Measurements from ENCODE around the gene USH1G.
"Not testable (repeated sequence)": the region's sequence is repeated elsewhere in the genome, so short reads cannot be mapped to it uniquely, and the experiment has no call there.

USH1G gene

DNA sequence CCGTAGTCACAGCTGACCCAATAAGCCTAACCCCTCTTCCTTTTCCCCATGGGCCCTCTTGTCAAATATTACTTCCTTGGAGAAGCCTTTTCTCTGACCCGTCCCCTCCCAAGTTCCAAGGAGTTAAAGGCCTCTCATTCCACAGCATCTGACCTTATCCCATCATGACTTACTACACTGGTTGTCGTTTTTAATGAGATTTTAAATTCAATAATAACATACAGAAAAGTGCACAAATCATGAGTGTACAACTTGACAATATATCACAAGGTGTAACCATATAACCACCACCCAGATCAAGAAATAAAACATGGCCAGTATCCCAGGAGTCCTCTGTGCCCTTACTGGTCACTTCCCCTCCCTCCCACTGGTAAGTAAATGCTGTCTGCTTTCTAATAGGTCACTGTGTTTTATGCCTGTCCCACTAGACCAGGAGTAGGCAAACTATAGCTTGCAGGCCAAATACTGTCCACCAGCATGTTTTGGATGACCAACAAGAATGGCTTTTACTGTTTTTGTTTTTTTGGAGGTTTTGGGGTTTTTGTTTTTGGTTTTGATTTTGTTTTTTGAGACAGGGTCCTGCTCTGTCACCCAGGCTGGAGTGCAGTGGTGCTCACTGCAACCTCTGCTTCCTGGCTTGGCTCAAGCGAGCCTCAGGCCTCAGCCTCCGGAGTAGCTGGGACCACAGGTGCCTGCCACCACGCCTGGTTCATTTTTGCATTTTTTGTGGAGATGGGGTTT is 49.0 kb downstream of the USH1G start:
- no peak for DNase-seq (ENCODE audit: low read depth, low spot score)
- peak overlapping the region; percentile 84 for H3K4me3 ChIP-seq (ENCODE audit: low read depth, low read length)
- TF ChIP-seq, protein P1, sequence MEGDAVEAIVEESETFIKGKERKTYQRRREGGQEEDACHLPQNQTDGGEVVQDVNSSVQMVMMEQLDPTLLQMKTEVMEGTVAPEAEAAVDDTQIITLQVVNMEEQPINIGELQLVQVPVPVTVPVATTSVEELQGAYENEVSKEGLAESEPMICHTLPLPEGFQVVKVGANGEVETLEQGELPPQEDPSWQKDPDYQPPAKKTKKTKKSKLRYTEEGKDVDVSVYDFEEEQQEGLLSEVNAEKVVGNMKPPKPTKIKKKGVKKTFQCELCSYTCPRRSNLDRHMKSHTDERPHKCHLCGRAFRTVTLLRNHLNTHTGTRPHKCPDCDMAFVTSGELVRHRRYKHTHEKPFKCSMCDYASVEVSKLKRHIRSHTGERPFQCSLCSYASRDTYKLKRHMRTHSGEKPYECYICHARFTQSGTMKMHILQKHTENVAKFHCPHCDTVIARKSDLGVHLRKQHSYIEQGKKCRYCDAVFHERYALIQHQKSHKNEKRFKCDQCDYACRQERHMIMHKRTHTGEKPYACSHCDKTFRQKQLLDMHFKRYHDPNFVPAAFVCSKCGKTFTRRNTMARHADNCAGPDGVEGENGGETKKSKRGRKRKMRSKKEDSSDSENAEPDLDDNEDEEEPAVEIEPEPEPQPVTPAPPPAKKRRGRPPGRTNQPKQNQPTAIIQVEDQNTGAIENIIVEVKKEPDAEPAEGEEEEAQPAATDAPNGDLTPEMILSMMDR (IDR thresholded peaks at IDR 0.05; ENCODE audit: low read depth, low read length) = no peak
- in situ Hi-C loops (cut with HindIII; ENCODE audit: low sequenced_read_pairs) = no loop called here

DNA sequence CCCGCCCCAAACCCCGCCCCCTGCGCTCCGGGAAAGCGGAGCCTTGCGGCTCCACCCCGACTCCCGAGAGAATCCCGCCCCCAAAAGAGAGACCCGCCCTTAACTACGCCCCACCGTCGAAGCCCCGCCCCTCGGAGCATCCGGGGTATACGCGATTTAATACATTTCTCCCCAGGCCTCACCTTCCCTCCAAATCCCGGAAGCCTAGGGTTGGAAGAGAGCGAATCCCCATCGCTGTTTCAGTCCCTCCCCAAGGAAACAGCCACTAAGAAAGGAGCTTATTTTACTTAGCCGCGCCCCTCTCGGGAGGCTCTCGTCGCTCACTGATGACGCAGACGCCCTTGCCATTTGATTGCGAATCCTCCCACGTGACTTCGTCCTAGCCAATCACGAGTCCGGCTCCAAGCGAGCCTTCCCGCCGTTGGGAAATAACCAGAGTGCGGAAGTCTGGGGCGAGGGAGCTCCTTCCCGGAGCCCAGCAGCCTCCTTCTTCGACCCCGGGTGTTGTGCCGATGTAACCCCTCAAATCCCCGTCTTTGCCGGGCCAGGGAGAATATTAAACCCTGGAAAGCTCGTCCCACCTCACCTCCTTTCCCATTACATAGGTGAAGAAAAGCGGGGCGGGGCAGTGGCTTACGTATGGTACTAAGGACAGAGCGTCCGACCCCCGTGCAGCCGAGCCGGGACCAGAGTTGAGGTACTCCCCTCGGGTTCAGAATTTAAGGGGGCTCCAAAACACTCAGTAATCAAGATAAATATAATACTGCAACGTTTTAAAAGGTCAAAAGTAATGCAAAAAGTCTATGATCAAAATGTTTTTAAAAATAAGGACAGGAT is 49.8 kb downstream of the USH1G start:
- peak overlapping the region; percentile 84 for H3K4me3 ChIP-seq (ENCODE audit: low read depth, low read length)
- peak; percentile 100 for DNase-seq (ENCODE audit: low read depth, low spot score)
- TF ChIP-seq, protein P1 (IDR thresholded peaks at IDR 0.05; ENCODE audit: low read depth, low read length) = no peak
- in situ Hi-C loops (cut with HindIII; ENCODE audit: low sequenced_read_pairs) = no loop called here

DNA sequence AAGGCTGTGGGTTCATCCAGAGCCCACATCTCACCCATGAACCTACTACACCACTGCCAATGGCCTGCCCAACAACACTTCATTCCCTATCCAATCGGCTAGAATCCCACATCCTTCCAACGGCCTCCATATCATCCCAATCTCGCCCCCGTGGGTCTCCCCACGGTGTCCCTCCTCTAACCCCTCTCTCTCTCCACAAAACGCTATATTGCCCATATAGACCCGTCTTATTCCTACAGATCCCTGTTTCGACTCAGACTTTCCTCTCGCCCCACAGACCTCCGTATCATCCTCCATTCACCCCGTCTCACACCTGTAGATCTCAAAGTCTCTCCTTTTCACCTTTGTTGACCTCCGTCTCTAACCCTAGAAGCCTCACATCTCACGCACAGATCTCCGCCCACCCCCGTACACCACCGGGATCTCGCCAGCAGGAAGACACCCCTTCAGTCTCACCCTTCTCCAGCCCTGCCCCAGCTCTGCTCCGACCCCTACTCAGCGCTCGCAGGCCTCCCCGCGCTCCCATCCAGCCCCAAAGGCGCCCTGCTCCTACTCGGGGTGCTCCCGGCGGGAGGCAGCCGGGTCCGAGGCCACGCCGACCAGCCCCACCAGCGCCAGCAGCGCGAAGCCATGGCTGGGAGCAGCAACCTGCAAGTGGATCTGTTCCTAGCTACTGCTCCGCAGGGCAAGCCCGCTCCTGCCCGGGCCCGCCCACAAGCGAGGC is 50.6 kb downstream of the USH1G start, which contains the start of gene FDXR:
Gene FDXR (minus strand): TSS at position 682 of the 724 bp plus-strand sequence. CDS start 50 bp downstream, at position 632.
- in situ Hi-C loops (cut with HindIII; ENCODE audit: low sequenced_read_pairs) = no loop called here
- TF ChIP-seq, protein P1 (IDR thresholded peaks at IDR 0.05; ENCODE audit: low read depth, low read length) = no peak
- peak within 1 kb of the TSS; percentile 84 for H3K4me3 ChIP-seq (ENCODE audit: low read depth, low read length)
- DNase-seq (ENCODE audit: low read depth, low spot score) = no peak

DNA sequence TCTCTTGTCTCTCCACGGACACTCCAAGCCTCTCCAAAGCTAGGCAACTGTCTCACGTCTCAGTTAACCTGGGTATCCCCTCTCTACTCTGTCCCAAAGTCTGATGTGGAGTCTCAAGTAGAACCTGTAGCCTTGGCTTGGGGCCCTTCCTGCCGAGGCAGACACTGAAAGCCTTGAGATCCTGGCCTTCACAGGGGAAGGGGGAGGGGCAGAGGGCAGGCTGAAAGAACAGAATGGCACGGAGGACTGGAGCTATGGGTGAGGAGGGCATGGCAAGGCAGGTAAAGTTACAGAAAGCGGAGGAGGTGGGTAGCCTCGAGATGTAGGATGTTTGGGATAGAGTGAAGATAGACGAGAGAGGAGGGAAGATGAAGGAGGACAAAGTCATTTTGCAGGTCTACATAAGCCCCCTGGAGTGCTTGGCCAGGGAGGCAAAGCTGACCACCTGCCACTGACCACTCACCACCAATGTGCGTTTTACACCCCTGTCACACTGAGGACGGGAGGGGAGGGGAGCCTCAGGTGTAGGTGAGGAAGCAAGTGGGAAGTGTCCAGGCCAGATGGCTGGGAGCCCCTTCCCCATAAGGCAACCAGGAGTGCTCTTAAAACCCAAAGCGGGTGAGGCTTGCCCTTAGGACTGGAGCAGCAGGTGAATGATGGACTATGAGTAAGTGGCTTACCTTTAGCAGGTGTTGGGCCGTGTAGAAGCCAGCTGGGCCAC is 51.5 kb downstream of the USH1G start:
- in situ Hi-C loops (cut with HindIII; ENCODE audit: low sequenced_read_pairs) = no loop called here
- no peak for DNase-seq (ENCODE audit: low read depth, low spot score)
- H3K4me3 ChIP-seq (ENCODE audit: low read depth, low read length) = peak overlapping the region; percentile 84
- TF ChIP-seq, protein P1 (IDR thresholded peaks at IDR 0.05; ENCODE audit: low read depth, low read length) = no peak

DNA sequence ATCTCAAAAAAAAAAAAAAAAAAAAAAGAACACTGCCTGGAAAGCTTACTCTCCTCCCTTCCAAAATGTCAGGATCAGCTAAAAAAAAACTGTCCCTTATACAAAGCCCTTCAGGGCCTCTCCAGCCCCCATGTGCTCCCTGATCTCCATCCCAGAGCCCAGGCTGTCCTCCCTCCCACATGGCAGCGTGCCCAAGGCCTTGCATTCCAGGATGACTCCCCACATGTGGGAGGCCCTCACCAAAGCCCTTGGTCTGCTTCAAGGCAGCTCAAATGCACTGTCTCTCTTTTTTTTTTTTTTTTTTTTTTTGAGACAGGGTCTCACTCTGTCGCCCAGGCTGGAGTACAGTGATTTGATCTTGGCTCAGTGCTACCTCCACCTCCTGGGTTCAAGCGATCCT is 52.5 kb downstream of the USH1G start:
- DNase-seq (ENCODE audit: low read depth, low spot score) = no peak
- TF ChIP-seq, protein P1 (IDR thresholded peaks at IDR 0.05; ENCODE audit: low read depth, low read length) = no peak
- no peak overlapping the region for H3K4me3 ChIP-seq (ENCODE audit: low read depth, low read length)
- in situ Hi-C loops (cut with HindIII; ENCODE audit: low sequenced_read_pairs) = no loop called here

DNA sequence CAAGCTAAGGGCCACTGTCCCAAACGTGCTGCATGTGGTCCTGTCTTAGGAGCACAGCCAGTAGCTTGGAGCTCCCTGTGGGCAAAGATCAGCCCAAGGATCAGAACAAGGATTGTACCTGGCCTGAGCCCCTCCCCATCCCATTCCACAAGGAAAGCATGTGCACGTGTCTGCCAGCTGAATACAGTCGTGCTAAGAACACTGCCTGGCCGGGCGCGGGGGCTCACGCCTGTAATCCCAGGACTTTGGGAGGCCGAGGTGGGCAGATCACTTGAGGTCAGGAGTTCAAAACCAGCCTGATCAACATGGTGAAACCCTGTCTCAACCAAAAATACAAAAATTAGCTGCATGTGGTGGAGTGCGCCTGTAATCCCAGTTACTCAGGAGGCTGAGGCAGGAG is 53.0 kb downstream of the USH1G start:
- in situ Hi-C loops (cut with HindIII; ENCODE audit: low sequenced_read_pairs); H3K4me3 ChIP-seq (ENCODE audit: low read depth, low read length); DNase-seq (ENCODE audit: low read depth, low spot score): not testable (repeated sequence)
